BJ (cell line): ENCODE results near the gene UST. TPM values are rescaled to one million over a fixed set of nuclear protein-coding genes. Genes with fewer than 3 reads are reported as not detected.

Experiments
- CTCF ChIA-PET: fragments of 350-600 bp; formaldehyde crosslinking; extraction: SDS; loops from one replicate; lab custom pipeline; 2021; ENCODE audit warnings: antibody characterized with exemption, inconsistent platforms; lab: Yijun Ruan, JAX
- POLR2A ChIA-PET: fragments of 300-600 bp; sonication (Branson Sonifier 250); formaldehyde crosslinking; extraction: SDS; loops from one replicate; lab custom pipeline; 2021; ENCODE audit warnings: antibody characterized with exemption; lab: Charles Lee
- DNase-seq: peaks from one replicate; pipeline ENCODE4 v3.0.0-alpha.2; 2011; ENCODE audit warnings: low read depth
- H3K27me3 ChIP-seq: 2 replicates; pipeline ENCODE4 v1.6.0; 2011; ENCODE audit warnings: low read length; ENCODE audit not compliant: control insufficient read depth, insufficient read depth
- H3K36me3 ChIP-seq: 2 replicates; pipeline ENCODE4 v1.5.1; 2011; ENCODE audit warnings: low read length; ENCODE audit not compliant: control insufficient read depth, insufficient read depth
- H3K4me3 ChIP-seq: 2 replicates; pipeline ENCODE4 v1.5.1; 2011; ENCODE audit warnings: low read depth, mild to moderate bottlenecking, control low read depth, low read length
- CTCF ChIP-seq: IDR thresholded peaks from 2 replicates; pipeline ENCODE4 v1.5.1; 2011; ENCODE audit warnings: low read depth, mild to moderate bottlenecking, control low read depth, inconsistent platforms, low read length, moderate library complexity; ENCODE audit not compliant: insufficient read depth
- polyA plus RNA-seq: library from polyadenylated mRNA; depleted of rRNA; stranded (reverse); fragments of >200 nt; gene quantifications from 2 replicates; pipeline ENCODE4 v1.2.3, GENCODE V29; 2011

UST gene
- polyA plus RNA-seq, 1 experiment = 6.8 TPM

DNA sequence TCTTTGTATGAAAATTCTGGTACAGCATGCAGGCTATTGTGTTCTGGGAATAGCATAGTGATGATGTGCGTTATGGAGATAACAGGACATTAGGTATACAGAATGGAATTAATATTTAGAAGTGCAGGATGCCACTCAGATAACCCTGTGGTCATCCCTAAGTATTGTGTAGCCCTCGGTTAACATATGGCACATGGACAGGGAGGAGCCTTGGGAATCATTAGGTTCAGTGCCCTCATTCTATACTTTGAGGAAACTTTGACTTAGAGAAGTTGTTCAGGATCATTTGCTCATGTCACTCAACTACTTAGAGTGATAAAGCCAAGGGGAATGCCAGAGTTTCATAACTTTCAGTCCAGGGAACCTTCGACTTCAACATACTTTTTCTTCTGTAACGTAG is 185.9 kb downstream of the UST start:
- CTCF ChIA-PET = no interaction called here
- DNase-seq = no peak

GRCh38 chr6:148934539-148934938 is 187.7 kb downstream of the UST start:
- no peaks in the 10 kb centered on the region for H3K36me3 ChIP-seq
- H3K27me3 ChIP-seq = no peaks in the 10 kb centered on the region
- POLR2A ChIA-PET = interaction anchor here (0.5 kb wide), 1 partner anchor 33 kb away, joined by 7 read pairs; no protein-coding TSS in a partner anchor
- H3K4me3 ChIP-seq = no peak overlapping the region
- DNase-seq = no peak
- TF ChIP-seq CTCF = no peak
- CTCF ChIA-PET = no interaction called here

More for the DNA sequence above, 185.9 kb downstream of the UST start:
- Histone ChIP-seq H3K4me3 (no peak overlapping the region), H3K27me3 (no peaks in the 10 kb centered on the region), H3K36me3 (no peaks in the 10 kb centered on the region)
- POLR2A ChIA-PET = no interaction called here
- no peak for TF ChIP-seq CTCF

DNA sequence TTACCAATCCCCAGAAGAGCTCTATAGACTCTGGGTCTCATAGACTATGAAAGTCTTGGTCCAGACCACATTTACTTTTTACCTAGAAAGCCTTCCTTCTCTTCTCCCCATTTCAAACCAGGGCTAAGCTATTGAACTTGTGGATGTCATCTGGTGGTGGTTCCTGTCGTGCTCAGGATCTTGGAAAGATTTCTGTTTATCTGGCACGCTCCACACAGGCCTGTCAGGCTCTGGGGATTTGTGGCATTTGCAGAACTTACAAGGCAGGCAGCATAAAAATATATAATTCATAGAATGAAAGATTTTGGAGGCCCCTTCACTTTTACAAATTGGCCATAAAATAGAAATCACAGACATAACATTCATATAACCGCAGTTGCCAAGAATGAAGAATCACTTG is 188.1 kb downstream of the UST start:
- Histone ChIP-seq H3K36me3 (no peaks in the 10 kb centered on the region), H3K27me3 (no peaks in the 10 kb centered on the region), H3K4me3 (no peak overlapping the region)
- DNase-seq = no peak
- TF ChIP-seq CTCF = no peak
- CTCF ChIA-PET = no interaction called here
- POLR2A ChIA-PET = interaction anchor here (0.5 kb wide), 1 partner anchor 33 kb away, joined by 7 read pairs; no protein-coding TSS in a partner anchor

- CTCF ChIA-PET = no interaction called here
Observed at GRCh38 chr6:148935705-148936435, 189.0 kb downstream of the UST start.

More at GRCh38 chr6:148935705-148936435, 189.0 kb downstream of the UST start:
- Histone ChIP-seq H3K36me3 (no peaks in the 10 kb centered on the region), H3K27me3 (no peaks in the 10 kb centered on the region), H3K4me3 (no peak overlapping the region)
- POLR2A ChIA-PET = no interaction called here
- TF ChIP-seq CTCF = no peak
- DNase-seq = no peak
